ENCODE data around the gene MTURN.

MTURN gene

DNA sequence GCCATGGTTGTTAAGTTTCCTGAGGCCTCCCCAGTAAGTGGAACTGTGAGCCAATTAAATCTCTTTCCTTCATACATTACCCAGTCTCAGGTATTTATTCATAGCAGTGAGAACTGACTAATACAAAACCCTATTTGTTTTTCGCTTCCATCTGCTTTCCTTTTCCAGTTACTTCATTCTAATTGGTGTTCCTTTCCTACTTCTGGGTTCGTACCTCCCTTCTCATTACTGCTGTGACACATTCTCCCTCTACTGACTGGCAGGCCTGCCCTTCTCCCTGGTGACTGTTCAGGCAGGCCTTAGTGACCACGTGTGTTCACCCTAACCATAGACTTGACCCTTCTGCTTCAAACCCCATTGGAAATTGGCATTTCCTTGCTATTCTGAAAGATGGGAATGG is 37.7 kb downstream of the MTURN start:
- peaks cover 28% of the 10 kb centered on the region for H3K4me1 ChIP-seq (ENCODE audit: insufficient read depth, low read length)

DNA sequence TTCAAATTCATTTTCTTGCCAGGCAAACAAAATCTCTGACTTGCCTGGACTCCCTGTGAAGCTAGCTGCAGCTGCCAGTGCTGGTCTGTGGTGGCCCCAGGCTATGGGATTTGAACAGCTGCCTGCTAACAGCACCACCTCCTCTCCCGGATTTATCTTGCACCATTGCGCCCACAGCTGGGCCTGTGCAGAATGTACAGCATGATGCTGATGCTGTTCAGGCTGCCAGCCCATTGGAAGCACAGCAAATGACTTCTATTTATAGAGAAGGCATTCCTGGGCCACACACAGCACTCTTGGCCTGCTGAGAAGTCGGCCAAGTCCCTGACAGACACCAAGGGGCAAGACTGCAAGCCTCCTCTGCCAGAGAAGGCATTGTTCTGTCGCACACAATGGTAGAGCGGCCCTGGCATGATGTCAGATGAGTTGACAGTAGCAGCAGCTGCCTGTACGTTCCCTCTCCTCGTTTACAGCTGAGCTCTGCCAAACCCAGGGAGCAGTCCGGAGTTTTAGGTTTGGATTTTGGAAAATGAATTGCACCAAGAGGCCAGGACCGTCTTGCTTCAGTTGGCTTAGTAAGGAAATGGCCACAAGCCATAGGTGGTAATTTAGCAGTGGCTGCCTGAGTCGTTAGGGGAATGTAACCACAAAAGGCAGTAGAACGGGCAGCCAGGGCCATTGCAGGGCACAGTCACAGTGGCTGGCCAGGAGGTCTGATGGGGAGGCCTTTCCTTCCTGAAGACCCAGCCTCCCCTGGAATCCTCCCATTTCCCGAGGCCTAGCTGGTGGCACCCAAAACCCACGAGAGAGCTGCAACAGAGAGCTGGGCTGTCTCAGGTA is 38.5 kb downstream of the MTURN start:
- Histone ChIP-seq H3K9ac (ENCODE audit: low read depth, low read length) (no peak overlapping the region), H3K36me3 (ENCODE audit: insufficient read depth, low read length) (no peaks in the 10 kb centered on the region), H3K9me3 (ENCODE audit: insufficient read depth, low read depth, low read length) (no peaks in the 10 kb centered on the region), H3K4me1 (ENCODE audit: insufficient read depth, low read length) (peaks cover 22% of the 10 kb centered on the region), H3K4me3 (ENCODE audit: low read length) (no peak overlapping the region), H3K27ac (ENCODE audit: low read depth, low read length) (no peak overlapping the region), H3K27me3 (ENCODE audit: insufficient read depth, low read length) (peaks cover 17% of the 10 kb centered on the region)
- 83% methylated on average over 13 of the region's 13 CpGs for WGBS

More for the DNA sequence above, 37.7 kb downstream of the MTURN start:
- 91% methylated on average over 3 of the region's 3 CpGs for WGBS
- H3K4me3 ChIP-seq (ENCODE audit: low read length), result no peak overlapping the region
- no peaks in the 10 kb centered on the region for H3K36me3 ChIP-seq (ENCODE audit: insufficient read depth, low read length)
- H3K9me3 ChIP-seq (ENCODE audit: insufficient read depth, low read depth, low read length), result no peaks in the 10 kb centered on the region
- peaks cover 25% of the 10 kb centered on the region for H3K27me3 ChIP-seq (ENCODE audit: insufficient read depth, low read length)
- H3K9ac ChIP-seq (ENCODE audit: low read depth, low read length), result no peak overlapping the region
- H3K27ac ChIP-seq (ENCODE audit: low read depth, low read length), result no peak overlapping the region

DNA sequence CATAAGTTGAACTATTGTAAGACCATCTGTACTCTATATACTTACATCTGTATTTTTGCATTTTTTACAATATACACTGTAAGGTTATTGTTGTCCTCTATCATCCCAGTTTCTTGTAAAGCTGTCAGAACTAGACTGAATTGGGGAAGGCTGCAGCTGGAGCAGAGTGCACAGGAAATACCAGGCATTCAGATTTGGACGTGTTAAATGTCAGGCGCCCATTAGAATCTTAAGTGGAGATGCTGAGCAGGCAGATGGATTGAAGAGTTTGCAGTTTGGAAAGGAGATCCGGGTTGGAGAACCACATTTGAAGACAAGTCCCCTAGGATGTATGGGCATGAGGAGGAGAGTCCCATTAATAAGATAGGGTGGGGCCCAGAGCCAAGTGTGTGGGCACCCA is 40.4 kb downstream of the MTURN start:
- H3K27ac ChIP-seq (ENCODE audit: low read depth, low read length), result no peak overlapping the region
- H3K36me3 ChIP-seq (ENCODE audit: insufficient read depth, low read length), result no peaks in the 10 kb centered on the region
- H3K9ac ChIP-seq (ENCODE audit: low read depth, low read length), result no peak overlapping the region
- H3K27me3 ChIP-seq (ENCODE audit: insufficient read depth, low read length), result 0 out of 2 replicates have a peak, but pooled peaks cover 3% of the 10 kb centered on the region
- no peaks in the 10 kb centered on the region for H3K9me3 ChIP-seq (ENCODE audit: insufficient read depth, low read depth, low read length)
- peaks cover 6% of the 10 kb centered on the region for H3K4me1 ChIP-seq (ENCODE audit: insufficient read depth, low read length)
- H3K4me3 ChIP-seq (ENCODE audit: low read length), result no peak overlapping the region
- WGBS, result 85% methylated on average over 3 of the region's 3 CpGs

DNA sequence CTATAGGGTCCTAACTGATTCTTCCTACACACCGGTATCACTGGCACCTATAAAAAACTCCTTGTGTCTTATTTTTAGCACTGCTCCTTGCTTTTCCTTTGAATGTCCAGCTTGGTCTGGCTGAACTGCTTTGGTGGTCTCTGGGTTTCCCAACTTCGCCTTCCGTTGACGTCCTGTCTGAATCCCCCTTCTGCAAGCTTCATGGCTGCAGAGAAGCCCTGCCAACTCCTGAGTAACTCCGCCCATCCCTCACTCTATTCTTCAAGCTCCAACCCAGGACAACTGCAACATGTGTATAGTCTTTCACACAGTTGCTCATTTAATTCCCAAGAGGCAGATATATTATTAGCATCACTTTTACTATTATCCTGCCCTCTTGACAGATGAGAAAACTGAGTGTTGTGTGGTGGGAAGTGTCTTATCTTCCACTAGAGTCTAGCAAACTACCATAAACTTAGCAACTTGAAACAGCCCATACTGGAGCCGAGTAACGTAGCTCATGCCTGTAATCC is 40.9 kb downstream of the MTURN start:
- 92% methylated on average over 7 of the region's 7 CpGs for WGBS
- H3K36me3 ChIP-seq (ENCODE audit: insufficient read depth, low read length), result no peaks in the 10 kb centered on the region
- no peak overlapping the region for H3K9ac ChIP-seq (ENCODE audit: low read depth, low read length)
- H3K4me1 ChIP-seq (ENCODE audit: insufficient read depth, low read length), result peaks cover 6% of the 10 kb centered on the region
- H3K4me3 ChIP-seq (ENCODE audit: low read length), result no peak overlapping the region
- no peaks in the 10 kb centered on the region for H3K9me3 ChIP-seq (ENCODE audit: insufficient read depth, low read depth, low read length)
- no peak overlapping the region for H3K27ac ChIP-seq (ENCODE audit: low read depth, low read length)
- 0 out of 2 replicates have a peak, but pooled peaks cover 3% of the 10 kb centered on the region for H3K27me3 ChIP-seq (ENCODE audit: insufficient read depth, low read length)

DNA sequence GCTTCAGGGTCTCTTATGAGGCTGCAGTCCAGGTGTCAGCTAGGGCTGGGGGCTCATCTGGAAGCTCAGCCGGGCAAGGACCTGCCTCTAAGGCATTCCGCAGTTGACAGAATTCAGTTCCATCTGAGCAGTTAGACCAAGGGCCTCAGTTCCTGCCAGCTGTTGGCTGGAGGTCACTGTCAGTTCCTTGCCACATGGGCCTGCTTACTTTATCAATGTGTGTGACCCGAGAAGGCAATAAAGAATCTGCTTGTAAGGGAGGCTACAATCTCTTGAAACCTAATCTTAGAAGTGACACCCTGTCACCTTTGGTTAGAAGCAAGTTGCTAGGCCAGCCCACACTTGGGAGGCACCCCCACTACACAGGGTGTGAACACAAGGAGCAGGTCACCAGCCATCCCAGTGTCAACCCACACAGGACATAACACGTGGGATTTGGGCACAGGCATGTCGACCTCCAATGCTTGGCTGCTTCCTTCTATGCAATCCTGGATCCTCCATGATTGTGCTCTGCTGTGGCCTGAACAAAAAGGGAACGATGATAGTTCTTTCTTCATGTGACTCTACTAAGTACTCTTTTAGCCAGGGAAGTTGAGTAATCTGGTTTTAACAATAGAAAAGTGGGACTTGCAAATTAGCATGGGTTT is 41.8 kb downstream of the MTURN start:
- Histone ChIP-seq H3K27me3 (ENCODE audit: insufficient read depth, low read length) (no peaks in the 10 kb centered on the region), H3K27ac (ENCODE audit: low read depth, low read length) (no peak overlapping the region), H3K36me3 (ENCODE audit: insufficient read depth, low read length) (no peaks in the 10 kb centered on the region), H3K9me3 (ENCODE audit: insufficient read depth, low read depth, low read length) (no peaks in the 10 kb centered on the region), H3K4me1 (ENCODE audit: insufficient read depth, low read length) (peaks cover 6% of the 10 kb centered on the region), H3K9ac (ENCODE audit: low read depth, low read length) (no peak overlapping the region), H3K4me3 (ENCODE audit: low read length) (no peak overlapping the region)
- 80% methylated on average over 6 of the region's 6 CpGs for WGBS

DNA sequence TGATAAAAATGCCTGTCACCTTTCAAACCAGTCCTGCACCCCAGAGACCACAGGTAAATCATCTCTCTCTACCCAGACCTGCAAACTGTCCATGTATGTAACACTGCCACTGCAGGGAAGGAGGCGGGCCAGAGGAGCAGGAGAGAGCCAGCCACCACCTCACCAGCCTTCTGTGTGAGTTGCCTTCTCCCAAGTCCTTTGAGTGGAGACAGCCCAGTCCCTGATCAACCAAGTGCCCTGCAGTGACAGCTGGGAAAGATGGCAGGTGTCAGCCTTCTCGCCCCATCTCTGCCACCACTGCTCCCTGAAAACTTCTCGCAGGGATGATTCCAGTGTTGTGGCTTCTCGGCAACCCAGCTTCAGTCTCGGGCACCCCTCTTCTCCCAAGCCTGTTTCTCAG is 42.4 kb downstream of the MTURN start:
- Histone ChIP-seq H3K4me3 (ENCODE audit: low read length) (no peak overlapping the region), H3K9ac (ENCODE audit: low read depth, low read length) (no peak overlapping the region), H3K9me3 (ENCODE audit: insufficient read depth, low read depth, low read length) (no peaks in the 10 kb centered on the region), H3K36me3 (ENCODE audit: insufficient read depth, low read length) (no peaks in the 10 kb centered on the region), H3K27ac (ENCODE audit: low read depth, low read length) (no peak overlapping the region), H3K4me1 (ENCODE audit: insufficient read depth, low read length) (peaks cover 6% of the 10 kb centered on the region), H3K27me3 (ENCODE audit: insufficient read depth, low read length) (no peaks in the 10 kb centered on the region)
- WGBS, result 92% methylated on average over 5 of the region's 5 CpGs

DNA sequence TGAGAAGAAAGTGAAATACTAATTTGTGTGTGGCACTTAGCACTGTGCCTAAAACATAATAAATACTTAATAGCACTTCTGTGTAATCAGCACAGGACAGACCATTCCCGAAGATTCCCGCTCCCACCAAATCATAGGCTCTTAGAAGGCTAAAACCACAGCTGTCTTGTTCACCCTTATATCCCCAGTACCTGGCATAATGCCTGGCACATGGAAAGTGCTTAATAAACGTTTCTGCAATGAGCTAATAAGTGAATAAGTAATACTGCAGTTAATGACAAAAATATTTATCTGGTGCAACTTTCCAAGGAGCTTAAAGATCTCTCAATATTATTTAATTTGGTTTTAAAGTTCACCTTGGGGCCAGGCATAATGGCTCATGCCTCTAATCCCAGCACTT is 43.2 kb downstream of the MTURN start:
- H3K27ac ChIP-seq (ENCODE audit: low read depth, low read length), result no peak overlapping the region
- no peaks in the 10 kb centered on the region for H3K9me3 ChIP-seq (ENCODE audit: insufficient read depth, low read depth, low read length)
- 84% methylated on average over 3 of the region's 3 CpGs for WGBS
- no peak overlapping the region for H3K9ac ChIP-seq (ENCODE audit: low read depth, low read length)
- H3K4me1 ChIP-seq (ENCODE audit: insufficient read depth, low read length), result no peaks in the 10 kb centered on the region
- no peak overlapping the region for H3K4me3 ChIP-seq (ENCODE audit: low read length)
- no peaks in the 10 kb centered on the region for H3K36me3 ChIP-seq (ENCODE audit: insufficient read depth, low read length)
- no peaks in the 10 kb centered on the region for H3K27me3 ChIP-seq (ENCODE audit: insufficient read depth, low read length)

DNA sequence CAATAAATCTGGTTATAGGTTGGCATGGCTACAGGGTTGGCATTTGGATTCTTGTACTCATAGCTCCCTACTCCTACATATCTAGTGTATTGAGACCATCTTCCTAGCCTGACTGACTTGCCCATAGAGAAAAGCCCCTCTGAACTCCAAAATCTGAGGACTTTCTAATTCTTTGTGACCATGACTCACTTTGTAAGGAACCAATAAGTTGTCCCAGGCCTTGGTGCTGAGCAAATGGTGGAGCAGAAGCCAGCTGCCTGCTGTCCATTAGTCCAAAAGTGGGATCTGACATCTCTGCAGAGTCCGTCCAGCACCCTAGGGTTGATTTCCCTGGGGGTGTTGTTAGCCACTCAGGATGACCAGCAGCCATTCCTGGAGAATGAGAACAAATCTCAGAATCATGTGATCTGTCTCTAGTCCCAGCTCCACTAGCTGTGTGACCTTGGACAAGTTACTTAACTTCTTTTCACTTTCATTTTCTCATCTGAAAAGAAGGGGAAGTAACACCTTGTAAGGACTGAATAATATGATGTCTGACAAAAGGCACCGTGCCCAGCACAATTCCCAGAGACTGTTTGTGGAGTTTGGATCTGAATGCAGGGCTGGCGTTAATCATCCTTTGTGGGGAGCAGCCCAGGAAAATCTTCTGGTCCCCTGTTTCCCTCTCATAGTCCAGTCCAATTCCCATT is 44.1 kb downstream of the MTURN start:
- Histone ChIP-seq H3K9ac (ENCODE audit: low read depth, low read length) (no peak overlapping the region), H3K27ac (ENCODE audit: low read depth, low read length) (no peak overlapping the region)
- WGBS, result 88% methylated on average over 3 of the region's 3 CpGs

DNA sequence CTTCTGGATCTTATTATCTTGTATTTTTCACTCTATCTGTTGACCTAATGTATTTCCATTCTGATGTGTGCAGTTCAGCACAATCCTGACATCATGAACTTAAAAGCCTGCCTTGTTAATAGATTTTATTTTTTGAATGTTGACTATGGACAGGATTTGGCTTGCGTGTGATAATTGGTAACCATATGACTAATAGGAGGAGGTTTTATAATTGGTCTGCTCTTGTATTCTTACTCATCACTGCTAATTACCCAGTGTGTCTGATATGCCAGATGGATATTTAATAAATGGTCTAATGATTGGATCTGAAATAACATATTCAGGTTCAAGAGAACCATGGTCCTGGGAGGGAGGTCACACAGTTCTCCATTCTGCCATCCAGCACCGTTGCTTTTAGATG is 45.9 kb downstream of the MTURN start:
- Histone ChIP-seq H3K36me3 (ENCODE audit: insufficient read depth, low read length) (no peaks in the 10 kb centered on the region), H3K4me3 (ENCODE audit: low read length) (no peak overlapping the region), H3K9me3 (ENCODE audit: insufficient read depth, low read depth, low read length) (no peaks in the 10 kb centered on the region), H3K4me1 (ENCODE audit: insufficient read depth, low read length) (no peaks in the 10 kb centered on the region), H3K27ac (ENCODE audit: low read depth, low read length) (no peak overlapping the region), H3K27me3 (ENCODE audit: insufficient read depth, low read length) (no peaks in the 10 kb centered on the region), H3K9ac (ENCODE audit: low read depth, low read length) (no peak overlapping the region)
- 97% methylated on average over 2 of the region's 2 CpGs for WGBS

More for the DNA sequence above, 44.1 kb downstream of the MTURN start:
- Histone ChIP-seq H3K27me3 (ENCODE audit: insufficient read depth, low read length) (no peaks in the 10 kb centered on the region), H3K36me3 (ENCODE audit: insufficient read depth, low read length) (no peaks in the 10 kb centered on the region), H3K4me3 (ENCODE audit: low read length) (no peak overlapping the region), H3K4me1 (ENCODE audit: insufficient read depth, low read length) (no peaks in the 10 kb centered on the region), H3K9me3 (ENCODE audit: insufficient read depth, low read depth, low read length) (no peaks in the 10 kb centered on the region)

DNA sequence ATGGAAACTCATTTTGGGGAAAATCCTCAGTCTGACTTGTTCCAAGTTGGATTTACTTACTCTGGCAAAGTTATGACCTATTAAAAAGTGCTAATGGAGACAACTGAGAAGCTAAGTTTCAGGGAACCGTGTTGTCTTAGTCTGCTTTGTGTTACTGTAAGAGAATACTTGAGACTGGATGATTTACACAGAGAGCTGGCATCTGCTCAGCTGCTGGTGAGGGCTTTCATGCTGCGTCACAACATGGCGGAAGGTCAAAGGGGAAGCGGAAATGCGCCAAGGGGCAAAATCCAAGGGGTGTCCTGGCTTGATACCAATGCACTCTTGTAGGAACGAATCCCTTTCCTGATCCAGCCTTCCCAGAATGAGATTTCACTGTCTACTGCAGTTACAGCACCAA is 46.4 kb downstream of the MTURN start:
- H3K4me1 ChIP-seq (ENCODE audit: insufficient read depth, low read length), result no peaks in the 10 kb centered on the region
- no peak overlapping the region for H3K27ac ChIP-seq (ENCODE audit: low read depth, low read length)
- no peak overlapping the region for H3K9ac ChIP-seq (ENCODE audit: low read depth, low read length)
- H3K4me3 ChIP-seq (ENCODE audit: low read length), result no peak overlapping the region
- 0 out of 2 replicates have a peak, but pooled peaks cover 2% of the 10 kb centered on the region for H3K9me3 ChIP-seq (ENCODE audit: insufficient read depth, low read depth, low read length)
- no peaks in the 10 kb centered on the region for H3K36me3 ChIP-seq (ENCODE audit: insufficient read depth, low read length)
- WGBS, result 94% methylated on average over 6 of the region's 6 CpGs
- no peaks in the 10 kb centered on the region for H3K27me3 ChIP-seq (ENCODE audit: insufficient read depth, low read length)

Data from HUES64 (cell line).